22Rv1 (cell line): ENCODE results near the gene MRPS23.

Source experiments
- CTCF ChIP-seq: fragments of 450-650 bp; IDR thresholded peaks from 2 replicates; pipeline ENCODE4 v1.5.1; 2017; ENCODE audit warnings: mild to moderate bottlenecking
- ZFX ChIP-seq: fragments of 450-650 bp; IDR thresholded peaks from 2 replicates; pipeline ENCODE4 v1.6.1; 2017; ENCODE audit warnings: antibody characterized with exemption, borderline replicate concordance

GRCh38 chr17:57877803-57878377 is 28.0 kb upstream of the MRPS23 start:
- TF ChIP-seq CTCF (no peak), ZFX (no peak)
